CD14-positive monocyte (primary cell): ENCODE results near the gene TMEM220. TPM values are rescaled to one million over a fixed set of nuclear protein-coding genes. Genes with fewer than 3 reads are reported as not detected.

Experiments used
- DNase-seq, 3 donors: peaks; one replicate each; pipeline ENCODE4 v3.0.0-alpha.2; 2011 to 2022
- H2AFZ ChIP-seq: 2 replicates; pipeline ENCODE4 v1.6.0; 2012; ENCODE audit warnings: mild to moderate bottlenecking, low read depth, low read length, inconsistent platforms; ENCODE audit not compliant: insufficient read depth, poor library complexity, severe bottlenecking
- H3K27ac ChIP-seq, 2 donors: 1 replicate in 1 of 2; 2 replicates in 1 of 2; pipeline ENCODE4 v1.5.1; 2012 to 2013; ENCODE audit warnings: low read length in 2 of 2, control low read depth in 1 of 2, inconsistent platforms in 1 of 2, low read depth in 1 of 2, mild to moderate bottlenecking in 1 of 2
- H3K27me3 ChIP-seq, 2 donors: one replicate each; pipeline versions ENCODE4 v1.6.0 to v1.6.1; 2011 to 2013; ENCODE audit warnings: low read length in 2 of 2; ENCODE audit not compliant: control insufficient read depth in 2 of 2, insufficient read depth in 2 of 2
- H3K36me3 ChIP-seq, 2 donors: replicated peaks in 1 of 2; 1 replicate in 1 of 2; 2 replicates in 1 of 2; pipeline versions ENCODE4 v1.5.1 to v1.6.1; 2012 to 2013; ENCODE audit warnings: low read length in 2 of 2, control low read depth in 1 of 2, inconsistent platforms in 1 of 2, mild to moderate bottlenecking in 1 of 2; ENCODE audit not compliant: insufficient read depth in 2 of 2, control insufficient read depth in 1 of 2
- H3K4me1 ChIP-seq, 2 donors: 1 replicate in 1 of 2; 2 replicates in 1 of 2; pipeline versions ENCODE4 v1.5.1 to v1.6.1; 2012 to 2013; ENCODE audit warnings: low read length in 2 of 2, control low read depth in 1 of 2, inconsistent platforms in 1 of 2, mild to moderate bottlenecking in 1 of 2, moderate library complexity in 1 of 2; ENCODE audit not compliant: insufficient read depth in 2 of 2, control insufficient read depth in 1 of 2
- H3K4me2 ChIP-seq: replicated peaks from 2 replicates; pipeline ENCODE3; 2012; ENCODE audit warnings: low read length, moderate library complexity, mild to moderate bottlenecking; ENCODE audit not compliant: poor library complexity, severe bottlenecking; ENCODE audit errors: extremely low read depth
- H3K4me3 ChIP-seq, 3 experiments: fragments of 200-600 bp in 1 of 3; sonication (generic) in 1 of 3; replicated peaks in 1 of 3; 1 replicate in 2 of 3; 2 replicates in 1 of 3; pipeline ENCODE4 v1.5.1; 2011 to 2013; ENCODE audit warnings: low read length in 3 of 3, mild to moderate bottlenecking in 3 of 3, control low read depth in 2 of 3, low read depth in 2 of 3, inconsistent platforms in 1 of 3, moderate library complexity in 1 of 3
- H3K79me2 ChIP-seq: 2 replicates; pipeline ENCODE4 v1.6.0; 2012; ENCODE audit warnings: mild to moderate bottlenecking, control low read depth, inconsistent platforms, low read length, moderate library complexity; ENCODE audit not compliant: insufficient read depth
- H3K9ac ChIP-seq: 2 replicates; pipeline ENCODE4 v1.6.0; 2017; ENCODE audit warnings: low read length, mild to moderate bottlenecking; ENCODE audit not compliant: insufficient read depth, poor library complexity, severe bottlenecking
- H3K9me3 ChIP-seq, 2 donors: replicated peaks in 1 of 2; 1 replicate in 1 of 2; 2 replicates in 1 of 2; pipeline versions ENCODE4 v1.5.1 to v1.6.1; 2012 to 2013; ENCODE audit warnings: low read length in 2 of 2, control low read depth in 1 of 2; ENCODE audit not compliant: control insufficient read depth in 1 of 2, insufficient read depth in 1 of 2
- H4K20me1 ChIP-seq: 2 replicates; pipeline ENCODE4 v1.6.0; 2012; ENCODE audit warnings: mild to moderate bottlenecking, low read length, control low read depth, moderate library complexity; ENCODE audit not compliant: insufficient read depth
- H3K27ac Mint-ChIP-seq, 7 donors: one replicate each; pipeline ENCODE4 v1.8.0; 2020; ENCODE audit warnings: mild to moderate bottlenecking in 7 of 7, mixed read lengths in 7 of 7, moderate library complexity in 6 of 7, inconsistent platforms in 2 of 7
- H3K27me3 Mint-ChIP-seq, 3 donors: one replicate each; pipeline ENCODE4 v1.8.0; 2021 to 2022; ENCODE audit warnings: low read depth in 3 of 3, mild to moderate bottlenecking in 3 of 3, mixed read lengths in 3 of 3, moderate library complexity in 3 of 3, inconsistent platforms in 1 of 3
- H3K36me3 Mint-ChIP-seq, 2 donors: one replicate each; pipeline ENCODE4 v1.8.0; 2020; ENCODE audit warnings: mixed read lengths in 2 of 2, inconsistent platforms in 1 of 2, mild to moderate bottlenecking in 1 of 2
- H3K4me1 Mint-ChIP-seq: one replicate; pipeline ENCODE4 v1.8.0; 2020; ENCODE audit warnings: mild to moderate bottlenecking, mixed read lengths
- H3K4me3 Mint-ChIP-seq, 2 donors: one replicate each; pipeline ENCODE4 v1.8.0; 2020; ENCODE audit warnings: mild to moderate bottlenecking in 2 of 2, mixed read lengths in 2 of 2, moderate library complexity in 1 of 2
- H3K9me3 Mint-ChIP-seq, 7 donors: one replicate each; pipeline ENCODE4 v1.8.0; 2020 to 2022; ENCODE audit warnings: mixed read lengths in 7 of 7, mild to moderate bottlenecking in 6 of 7, moderate library complexity in 6 of 7, inconsistent platforms in 2 of 7
- WGBS: methylation state at CpG from one replicate; pipeline ENCODE4 v1.1.5; 2013; ENCODE audit warnings: missing lambda C conversion rate; ENCODE audit not compliant: insufficient coverage; 5-methylcytosine and 5-hydroxymethylcytosine counted together
- intact Hi-C, 2 donors: fragments of 100-400 bp; cut with micrococcal nuclease; formaldehyde crosslinking; loops; one replicate each; pipeline versions ENCODE4 v1.15.0 to v1.15.1; 2023
- polyA plus RNA-seq, 3 donors: library from polyadenylated mRNA; depleted of rRNA in 1 of 3; unstranded in 2 of 3; stranded (reverse) in 1 of 3; fragments of 300-500 nt in 2 of 3; fragments of >200 nt in 1 of 3; fragmentation: Illumina TruSeq in 2 of 3; gene quantifications; 1 replicate in 2 of 3; 2 replicates in 1 of 3; pipeline ENCODE4 v1.2.3, GENCODE V29; 2012 to 2021
- TF ChIP-seq, protein P1 (sequence below): fragments of 200-600 bp; IDR thresholded peaks from one replicate; pipeline ENCODE4 v1.8.0; 2022; ENCODE audit warnings: antibody characterized with exemption, mild to moderate bottlenecking

TMEM220 gene
- polyA plus RNA-seq, 3 donors: 0.33 to 4.8 (median 1.1) TPM

GRCh38 chr17:10776381-10776780 is 46.6 kb upstream of the TMEM220 start:
- no CpG with 5 or more reads among the region's 2 CpGs for WGBS
- Mint-ChIP-seq H3K4me1 (peaks cover 29% of the 10 kb centered on the region), H3K27ac (no peak overlapping the region), H3K27me3 (no peaks in the 10 kb centered on the region), H3K9me3 (peaks cover 6 to 14% (median 12%) of the 10 kb centered on the region in 7 donors), H3K36me3 (peaks cover 0 to 6% of the 10 kb centered on the region in 2 donors), H3K4me3 (no peak overlapping the region)
- Histone ChIP-seq H3K4me2 (no peak overlapping the region), H3K4me1 (peaks cover 9 to 17% of the 10 kb centered on the region in 2 donors), H3K4me3 (no peak overlapping the region), H3K27me3 (no peaks in the 10 kb centered on the region), H3K36me3 (no peaks in the 10 kb centered on the region), H3K9me3 (peaks cover 0 to 9% of the 10 kb centered on the region in 2 donors), H2AFZ (no peak overlapping the region), H4K20me1 (no peaks in the 10 kb centered on the region), H3K9ac (no peak overlapping the region), H3K79me2 (no peaks in the 10 kb centered on the region), H3K27ac (no peak overlapping the region)
- intact Hi-C loops: no loop called here
- DNase-seq: peak in 1 of 3 donors; percentile 3
- TF ChIP-seq, protein P1, sequence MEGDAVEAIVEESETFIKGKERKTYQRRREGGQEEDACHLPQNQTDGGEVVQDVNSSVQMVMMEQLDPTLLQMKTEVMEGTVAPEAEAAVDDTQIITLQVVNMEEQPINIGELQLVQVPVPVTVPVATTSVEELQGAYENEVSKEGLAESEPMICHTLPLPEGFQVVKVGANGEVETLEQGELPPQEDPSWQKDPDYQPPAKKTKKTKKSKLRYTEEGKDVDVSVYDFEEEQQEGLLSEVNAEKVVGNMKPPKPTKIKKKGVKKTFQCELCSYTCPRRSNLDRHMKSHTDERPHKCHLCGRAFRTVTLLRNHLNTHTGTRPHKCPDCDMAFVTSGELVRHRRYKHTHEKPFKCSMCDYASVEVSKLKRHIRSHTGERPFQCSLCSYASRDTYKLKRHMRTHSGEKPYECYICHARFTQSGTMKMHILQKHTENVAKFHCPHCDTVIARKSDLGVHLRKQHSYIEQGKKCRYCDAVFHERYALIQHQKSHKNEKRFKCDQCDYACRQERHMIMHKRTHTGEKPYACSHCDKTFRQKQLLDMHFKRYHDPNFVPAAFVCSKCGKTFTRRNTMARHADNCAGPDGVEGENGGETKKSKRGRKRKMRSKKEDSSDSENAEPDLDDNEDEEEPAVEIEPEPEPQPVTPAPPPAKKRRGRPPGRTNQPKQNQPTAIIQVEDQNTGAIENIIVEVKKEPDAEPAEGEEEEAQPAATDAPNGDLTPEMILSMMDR: no peak

DNA sequence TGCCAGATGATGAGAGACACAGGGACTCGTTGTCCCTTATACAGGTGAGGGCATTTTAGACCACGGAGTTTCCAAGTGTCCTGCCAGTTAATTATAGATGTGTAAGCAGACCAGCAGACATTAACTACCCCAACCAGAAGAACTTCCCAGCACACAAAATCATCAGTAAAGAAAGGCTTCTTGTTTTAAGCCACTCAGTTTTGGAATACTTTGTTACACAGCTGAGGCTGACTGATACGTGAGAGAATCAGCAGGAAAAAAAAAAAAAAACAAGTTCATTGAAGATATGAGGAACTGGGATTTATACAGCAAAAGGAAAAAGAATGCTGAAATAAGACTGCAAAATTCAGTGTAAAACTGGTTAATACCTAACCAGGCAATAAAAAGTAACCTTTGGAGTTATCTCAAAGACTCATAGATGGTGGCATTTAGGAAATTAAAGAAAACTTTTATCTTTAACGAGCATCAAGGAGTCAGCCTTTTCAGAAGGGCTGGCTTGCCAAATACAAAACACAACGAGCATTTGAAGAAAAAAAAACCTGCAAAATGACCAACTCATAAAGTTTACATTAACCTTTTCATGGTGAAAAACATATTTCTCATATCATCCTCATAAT is 46.0 kb upstream of the TMEM220 start:
- H3K79me2 ChIP-seq: no peaks in the 10 kb centered on the region
- H3K4me1 ChIP-seq: peaks cover 9 to 17% of the 10 kb centered on the region in 2 donors
- intact Hi-C loops: no loop called here
- Mint-ChIP-seq H3K4me1 (peaks cover 29% of the 10 kb centered on the region), H3K9me3 (peaks cover 6 to 14% (median 12%) of the 10 kb centered on the region in 7 donors), H3K27ac (peak overlapping the region in 1 of 7 donors; percentile 16), H3K27me3 (no peaks in the 10 kb centered on the region), H3K4me3 (no peak overlapping the region), H3K36me3 (peaks cover 0 to 6% of the 10 kb centered on the region in 2 donors)
- no peak overlapping the region for H3K27ac ChIP-seq
- no peak overlapping the region for H3K4me3 ChIP-seq
- no peak overlapping the region for H2AFZ ChIP-seq
- no peaks in the 10 kb centered on the region for H3K27me3 ChIP-seq
- H3K36me3 ChIP-seq: no peaks in the 10 kb centered on the region
- no peaks in the 10 kb centered on the region for H4K20me1 ChIP-seq
- WGBS: 75% methylated on average over 4 of the region's 5 CpGs
- H3K9ac ChIP-seq: no peak overlapping the region
- TF ChIP-seq, protein P1: no peak
- peaks cover 0 to 9% of the 10 kb centered on the region in 2 donors for H3K9me3 ChIP-seq
- no peak overlapping the region for H3K4me2 ChIP-seq
- DNase-seq: no peak
